Caco-2 (cell line): Measurements from ENCODE around the gene ACO1. TPM values are rescaled to one million over a fixed set of nuclear protein-coding genes. Genes with fewer than 3 reads are reported as not detected.

Source experiments
- BruUV-seq: library from RNA; stranded (reverse); fragments of 400-500 nt; replicated peaks from 2 replicates; lab custom pipeline; 2021; lab: Mats Ljungman, UMichigan
- CTCF ChIA-PET: fragments of 300-600 bp; sonication (Branson Sonifier 250); formaldehyde crosslinking; loops from one replicate; lab custom pipeline; 2022; ENCODE audit warnings: antibody characterized with exemption; lab: Charles Lee
- POLR2A ChIA-PET: fragments of 300-600 bp; sonication (Branson Sonifier 250); formaldehyde crosslinking; loops from one replicate; lab custom pipeline; 2022; ENCODE audit warnings: antibody characterized with exemption; lab: Charles Lee
- DNase-seq, 2 experiments: peaks; one replicate each; pipeline versions ENCODE4 v3.0.0 to v3.0.0-alpha.2; 2020 to 2022
- H3K27me3 ChIP-seq: replicated peaks from 2 replicates; pipeline ENCODE4 v1.6.0; 2011; ENCODE audit warnings: low read length; ENCODE audit not compliant: control insufficient read depth, insufficient read depth
- H3K36me3 ChIP-seq: 2 replicates; pipeline ENCODE4 v1.5.1; 2011; ENCODE audit warnings: low read length; ENCODE audit not compliant: control insufficient read depth, insufficient read depth
- H3K4me1 ChIP-seq: fragments of 250-450 bp; sonication (Bioruptor Pico); 2 replicates; pipeline ENCODE4 v1.5.1; 2020; ENCODE audit warnings: mild to moderate bottlenecking
- H3K4me3 ChIP-seq: 2 replicates; pipeline ENCODE4 v1.5.1; 2011; ENCODE audit warnings: low read depth, mild to moderate bottlenecking, control low read depth, low read length
- H3K9me3 ChIP-seq: fragments of 250-450 bp; sonication (Bioruptor Pico); 2 replicates; pipeline ENCODE4 v1.5.1; 2020; ENCODE audit warnings: mild to moderate bottlenecking, moderate library complexity
- H3K27ac Mint-ChIP-seq: one replicate; pipeline ENCODE4 v1.8.0; 2022; ENCODE audit warnings: mixed read lengths; ENCODE audit not compliant: unreplicated experiment
- H3K27me3 Mint-ChIP-seq: one replicate; pipeline ENCODE4 v1.8.0; 2022; ENCODE audit warnings: mixed read lengths; ENCODE audit not compliant: insufficient read depth, unreplicated experiment
- H3K36me3 Mint-ChIP-seq: one replicate; pipeline ENCODE4 v1.8.0; 2022; ENCODE audit warnings: mild to moderate bottlenecking, mixed read lengths; ENCODE audit not compliant: insufficient read depth, unreplicated experiment
- H3K4me1 Mint-ChIP-seq: one replicate; pipeline ENCODE4 v1.8.0; 2022; ENCODE audit warnings: low read depth, mixed read lengths; ENCODE audit not compliant: unreplicated experiment
- H3K4me3 Mint-ChIP-seq: one replicate; pipeline ENCODE4 v1.8.0; 2022; ENCODE audit warnings: mild to moderate bottlenecking, moderate library complexity, mixed read lengths; ENCODE audit not compliant: unreplicated experiment
- H3K9me3 Mint-ChIP-seq: one replicate; pipeline ENCODE4 v1.8.0; 2022; ENCODE audit warnings: mixed read lengths; ENCODE audit not compliant: unreplicated experiment
- CTCF ChIP-seq, 2 experiments: fragments of 200-600 bp in 1 of 2; IDR thresholded peaks; 1 replicate in 1 of 2; 2 replicates in 1 of 2; pipeline versions ENCODE4 v1.5.1 to v1.8.0; 2011 to 2022; ENCODE audit warnings: antibody characterized with exemption in 1 of 2, control low read depth in 1 of 2, inconsistent platforms in 1 of 2, low read depth in 1 of 2, low read length in 1 of 2, mild to moderate bottlenecking in 1 of 2, moderate library complexity in 1 of 2; ENCODE audit not compliant: insufficient read depth in 1 of 2, severe bottlenecking in 1 of 2, unreplicated experiment in 1 of 2
- intact Hi-C: fragments of 100-400 bp; cut with micrococcal nuclease; formaldehyde crosslinking; loops from one replicate; pipeline ENCODE4 v1.10.0; 2022; ENCODE audit not compliant: unreplicated experiment
- total RNA-seq: library from RNA; stranded (reverse); gene quantifications from 2 replicates; pipeline ENCODE4 v1.2.3, GENCODE V29; 2022

ACO1 gene
- total RNA-seq, 1 experiment from 2014 or later: 54.7 TPM

- Mint-ChIP-seq H3K27ac (no peak overlapping the region), H3K4me3 (no peak overlapping the region), H3K27me3 (peaks cover 8% of the 10 kb centered on the region), H3K36me3 (no peaks in the 10 kb centered on the region), H3K4me1 (peaks cover 21% of the 10 kb centered on the region), H3K9me3 (no peaks in the 10 kb centered on the region)
- Histone ChIP-seq H3K9me3 (no peaks in the 10 kb centered on the region), H3K27me3 (no peaks in the 10 kb centered on the region), H3K4me1 (peaks cover 10% of the 10 kb centered on the region), H3K36me3 (no peaks in the 10 kb centered on the region), H3K4me3 (no peak overlapping the region)
- ChIA-PET CTCF (interaction anchor here (3.0 kb wide), 1 partner anchor 140 kb away, joined by 25 read pairs; the partner anchor contains the start of gene RIGI), POLR2A (no interaction called here)
- TF ChIP-seq CTCF (IDR thresholded peaks at IDR 0.05; ENCODE audit: insufficient read depth in 1 of 2, low read depth in 1 of 2, low read length in 1 of 2, severe bottlenecking in 1 of 2, unreplicated experiment in 1 of 2): no peak
- DNase-seq: no peak
- BruUV-seq: no TSS peak
- intact Hi-C loops: no loop called here
These were observed 1.4 kb downstream of the ACO1 start for GRCh38 chr9:32385885-32386283.

GRCh38 chr9:32387256-32387655 is 2.8 kb downstream of the ACO1 start:
- H3K9me3 Mint-ChIP-seq: no peaks in the 10 kb centered on the region
- intact Hi-C loops: no loop called here
- Histone ChIP-seq H3K27me3 (no peaks in the 10 kb centered on the region), H3K4me3 (no peak overlapping the region), H3K9me3 (no peaks in the 10 kb centered on the region), H3K4me1 (peaks cover 10% of the 10 kb centered on the region), H3K36me3 (no peaks in the 10 kb centered on the region)
- no peak for DNase-seq
- no peak overlapping the region for H3K4me3 Mint-ChIP-seq
- no TSS peak for BruUV-seq
- peaks cover 21% of the 10 kb centered on the region for H3K4me1 Mint-ChIP-seq
- H3K27me3 Mint-ChIP-seq: peaks cover 4% of the 10 kb centered on the region
- H3K36me3 Mint-ChIP-seq: no peaks in the 10 kb centered on the region
- CTCF ChIA-PET: no interaction called here
- POLR2A ChIA-PET: no interaction called here
- TF ChIP-seq CTCF (IDR thresholded peaks at IDR 0.05; ENCODE audit: insufficient read depth in 1 of 2, low read depth in 1 of 2, low read length in 1 of 2, severe bottlenecking in 1 of 2, unreplicated experiment in 1 of 2): no peak
- no peak overlapping the region for H3K27ac Mint-ChIP-seq

GRCh38 chr9:32389365-32389764 is 4.9 kb downstream of the ACO1 start:
- peaks cover 13% of the 10 kb centered on the region for H3K9me3 Mint-ChIP-seq
- H3K36me3 ChIP-seq: no peaks in the 10 kb centered on the region
- H3K27me3 ChIP-seq: no peaks in the 10 kb centered on the region
- ChIA-PET POLR2A (no interaction called here), CTCF (no interaction called here)
- H3K27ac Mint-ChIP-seq: no peak overlapping the region
- no peak overlapping the region for H3K4me3 ChIP-seq
- DNase-seq: no peak
- no peaks in the 10 kb centered on the region for H3K9me3 ChIP-seq
- H3K4me3 Mint-ChIP-seq: no peak overlapping the region
- peaks cover 19% of the 10 kb centered on the region for H3K4me1 Mint-ChIP-seq
- intact Hi-C loops: no loop called here
- H3K27me3 Mint-ChIP-seq: no peaks in the 10 kb centered on the region
- no TSS peak for BruUV-seq
- peaks cover 8% of the 10 kb centered on the region for H3K4me1 ChIP-seq
- H3K36me3 Mint-ChIP-seq: peaks cover 11% of the 10 kb centered on the region
- no peak for TF ChIP-seq CTCF (IDR thresholded peaks at IDR 0.05; ENCODE audit: insufficient read depth in 1 of 2, low read depth in 1 of 2, low read length in 1 of 2, severe bottlenecking in 1 of 2, unreplicated experiment in 1 of 2)
